Fibroblast of skin of abdomen (primary cell): ENCODE measurements around the gene TMPRSS11F. TPM values are rescaled to one million over a fixed set of nuclear protein-coding genes. Genes with fewer than 3 reads are reported as not detected.
"Not testable (repeated sequence)": the region's sequence is repeated elsewhere in the genome, so short reads cannot be mapped to it uniquely, and the experiment has no call there.

Experiments
- DNase-seq: peaks from one replicate; pipeline ENCODE4 v3.0.0-alpha.2; 2013
- polyA plus RNA-seq, 2 experiments: library from polyadenylated mRNA; unstranded; fragments of 120-200 nt; gene quantifications; one replicate each; pipeline ENCODE4 v1.2.1, GENCODE V29; 2013; ENCODE audit not compliant: insufficient read length in 2 of 2

TMPRSS11F gene
- not detected for polyA plus RNA-seq (2013, experiment 1 of 2; ENCODE audit: insufficient read length)
- not detected for polyA plus RNA-seq (2013, experiment 2 of 2; ENCODE audit: insufficient read length)

GRCh38 chr4:68129793-68130192, at the start of gene TMPRSS11F:
Gene TMPRSS11F, minus strand, starts transcription at chr4:68129869. Its CDS starts 49 bp downstream, at chr4:68129820.
- DNase-seq: no peak

- DNase-seq: no peak
These were observed 47.2 kb upstream of the TMPRSS11F start for GRCh38 chr4:68176904-68177303.

DNA sequence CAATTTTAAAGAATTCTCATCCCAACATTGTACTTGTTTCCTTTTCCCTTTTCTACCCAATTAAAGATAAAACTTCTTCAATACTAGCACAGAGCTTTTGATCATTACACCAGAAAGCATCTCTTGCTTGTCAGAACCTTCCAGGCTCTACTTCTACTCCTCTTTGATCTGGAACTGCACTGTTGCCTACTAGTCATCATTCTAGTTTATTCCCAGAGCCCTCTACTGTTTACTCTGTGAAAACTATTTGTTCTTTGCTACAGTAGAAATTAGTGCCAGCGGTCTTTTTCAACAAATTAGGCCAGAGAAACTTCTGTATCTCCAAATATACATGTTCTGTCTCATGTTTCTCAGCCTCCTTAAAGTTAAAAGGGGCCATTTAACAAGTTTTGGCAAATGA, 46.8 kb upstream of the TMPRSS11F start:
- DNase-seq: no peak

DNA sequence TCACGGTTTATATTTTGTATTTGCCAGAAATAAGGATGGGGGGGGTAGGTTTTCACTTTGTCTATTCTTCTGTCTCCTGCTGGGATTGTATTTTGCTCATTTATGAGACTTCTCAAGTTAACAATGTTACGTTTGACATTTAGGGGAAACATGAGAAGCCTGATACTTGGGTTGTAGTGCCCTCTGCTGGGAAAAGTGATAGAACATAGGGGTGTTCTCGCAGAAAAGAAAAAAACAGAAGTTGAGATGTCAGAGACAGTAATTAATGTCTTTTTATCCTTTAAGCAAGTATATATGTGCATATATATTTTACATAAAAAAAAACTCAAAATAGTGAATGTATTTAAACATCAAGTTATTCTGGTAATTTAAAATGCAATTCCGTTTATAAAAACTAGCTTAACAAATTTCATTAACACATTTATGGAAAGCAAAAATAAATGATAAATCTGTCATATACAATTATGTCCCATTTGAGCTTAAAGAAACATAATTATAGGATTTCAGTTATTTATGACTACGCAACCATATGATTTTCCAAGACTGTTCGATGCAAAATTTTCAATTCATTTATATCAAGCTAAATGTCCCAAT, 46.0 kb upstream of the TMPRSS11F start:
- DNase-seq: peak; percentile 47

GRCh38 chr4:68174389-68174788, 44.7 kb upstream of the TMPRSS11F start:
- not testable (repeated sequence) for DNase-seq

DNA sequence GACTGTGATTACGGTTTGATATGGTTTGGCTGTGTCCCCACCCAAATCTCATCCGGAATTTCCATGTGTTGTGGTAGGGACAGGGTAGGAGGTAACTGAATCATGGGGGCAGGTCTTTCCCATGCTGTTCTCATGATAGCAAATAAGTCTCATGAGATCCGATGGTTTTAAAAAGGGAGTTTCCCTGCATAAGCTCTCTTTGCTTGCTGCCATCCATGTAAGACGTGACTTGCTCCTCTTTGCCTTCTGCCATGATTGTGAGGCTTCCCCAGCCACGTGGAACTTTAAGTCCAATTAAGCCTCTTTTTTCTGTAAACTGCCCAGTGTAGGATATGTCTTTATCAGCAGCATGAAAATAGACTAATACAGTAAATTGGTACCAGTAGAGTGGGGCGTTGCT, 42.5 kb upstream of the TMPRSS11F start:
- not testable (repeated sequence) for DNase-seq

DNA sequence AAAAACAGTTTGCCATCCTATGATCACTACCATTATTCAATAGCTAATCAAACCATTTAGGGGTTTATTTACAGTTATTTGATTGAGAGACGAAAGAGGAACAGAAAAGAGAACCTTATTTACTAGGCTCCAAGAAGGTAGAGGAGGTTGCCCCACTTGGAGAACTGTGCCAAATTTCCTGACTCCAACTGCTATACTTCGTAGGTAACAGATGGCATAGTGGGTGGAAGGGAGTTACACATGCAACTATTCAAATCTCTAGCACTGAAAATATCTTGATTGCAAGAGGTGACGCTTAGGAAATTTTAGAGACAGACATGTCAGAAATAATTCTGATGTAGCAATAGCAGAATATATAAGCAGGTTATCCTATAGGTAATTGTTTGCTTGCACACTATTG, 38.0 kb upstream of the TMPRSS11F start:
- no peak for DNase-seq

DNA sequence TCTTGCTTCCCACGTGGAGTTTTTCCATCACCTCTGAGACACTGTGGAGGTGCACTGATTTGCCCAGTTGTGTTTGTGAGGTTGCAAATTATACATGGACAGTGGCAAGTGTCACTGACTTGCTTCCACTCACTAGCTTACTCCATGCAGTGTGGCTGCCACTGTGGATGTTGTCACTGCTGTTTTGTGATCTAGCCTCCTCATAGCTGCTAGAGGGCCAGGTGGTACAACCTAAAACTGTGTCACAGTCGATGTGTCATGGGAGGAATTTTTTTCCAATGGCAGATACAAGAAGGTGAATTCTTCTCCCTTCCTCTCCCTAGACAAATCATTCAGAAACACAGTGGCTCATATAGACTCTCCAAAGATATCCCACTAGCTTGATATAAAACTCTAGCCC, 37.5 kb upstream of the TMPRSS11F start:
- no peak for DNase-seq

DNA sequence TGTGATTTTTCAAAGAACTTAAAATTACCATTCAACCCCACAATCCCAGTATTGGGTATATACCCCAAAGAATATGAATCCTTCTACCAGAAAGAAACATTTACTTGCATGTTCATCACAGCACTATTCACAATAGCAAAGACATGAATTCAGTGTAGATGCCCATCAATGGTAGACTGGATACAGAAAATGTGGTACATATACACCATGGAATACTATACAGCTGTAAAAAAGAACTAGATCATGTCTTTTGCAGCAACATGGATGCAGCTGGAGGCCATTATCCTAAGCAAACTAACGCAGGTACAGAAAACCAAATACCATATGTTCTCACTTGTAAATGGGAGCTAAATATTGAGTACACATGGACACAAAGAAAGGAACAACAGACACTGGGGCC, 34.1 kb upstream of the TMPRSS11F start:
- no peak for DNase-seq

DNA sequence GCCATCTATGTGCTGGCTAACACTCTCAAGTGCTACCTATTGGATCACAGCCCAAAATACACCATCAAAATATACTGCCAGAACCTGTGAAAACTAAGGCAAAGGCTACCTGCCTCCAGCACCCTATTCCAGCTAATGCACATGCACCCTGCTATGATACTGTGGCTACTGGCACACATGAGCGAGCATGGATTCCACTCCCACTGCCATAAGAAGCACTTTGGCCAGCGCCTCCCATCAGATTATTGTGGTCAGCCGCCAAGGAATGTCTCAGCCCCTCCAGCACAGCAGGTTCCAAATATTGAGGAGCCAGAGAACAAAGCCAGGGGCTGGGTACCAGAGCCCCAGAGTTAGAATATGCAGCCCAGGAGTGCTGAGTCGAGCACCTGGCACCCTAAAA, 32.5 kb upstream of the TMPRSS11F start:
- DNase-seq: no peak

DNA sequence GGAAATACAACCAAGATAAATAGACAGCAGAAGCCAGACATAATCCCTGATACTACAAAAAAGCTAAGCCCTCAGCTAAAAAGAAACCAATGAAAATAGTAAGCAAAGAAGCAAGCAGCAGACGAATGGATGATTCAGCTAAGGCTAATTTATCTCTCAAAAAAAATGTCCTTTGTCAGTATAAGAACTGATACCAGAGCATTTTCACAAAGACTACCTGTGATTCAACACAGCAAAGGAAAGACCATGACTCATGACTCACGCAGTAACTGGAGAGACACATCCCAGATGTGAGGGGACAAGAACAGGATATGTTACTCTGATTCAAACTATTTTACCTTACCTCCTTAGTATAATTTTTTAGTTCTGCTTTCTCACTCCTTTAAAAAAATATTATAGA, 22.7 kb upstream of the TMPRSS11F start:
- DNase-seq: no peak

- DNase-seq: no peak
These were observed 19.4 kb upstream of the TMPRSS11F start for GRCh38 chr4:68148800-68149685.

GRCh38 chr4:68147079-68147478, 17.4 kb upstream of the TMPRSS11F start:
- no peak for DNase-seq

DNA sequence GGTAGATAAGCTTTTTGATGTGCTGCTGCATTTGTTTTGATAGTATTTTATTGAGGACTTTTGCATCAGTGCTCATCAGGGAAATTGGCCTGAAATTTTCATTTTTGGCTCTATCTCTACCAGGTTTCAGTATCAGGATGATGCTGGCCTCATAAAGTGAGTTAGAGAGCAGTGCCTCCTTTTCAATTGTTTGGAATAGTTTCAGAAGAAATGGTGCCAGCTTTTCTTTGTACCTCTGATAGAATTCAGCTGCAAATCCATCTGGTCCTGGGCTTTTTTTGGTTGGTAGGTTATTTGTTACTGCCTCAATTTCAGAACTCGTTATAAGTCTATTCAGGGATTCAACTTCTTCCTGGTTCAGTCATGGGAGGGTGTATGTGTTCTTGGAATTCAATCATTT, 15.6 kb upstream of the TMPRSS11F start:
- DNase-seq: no peak

DNA sequence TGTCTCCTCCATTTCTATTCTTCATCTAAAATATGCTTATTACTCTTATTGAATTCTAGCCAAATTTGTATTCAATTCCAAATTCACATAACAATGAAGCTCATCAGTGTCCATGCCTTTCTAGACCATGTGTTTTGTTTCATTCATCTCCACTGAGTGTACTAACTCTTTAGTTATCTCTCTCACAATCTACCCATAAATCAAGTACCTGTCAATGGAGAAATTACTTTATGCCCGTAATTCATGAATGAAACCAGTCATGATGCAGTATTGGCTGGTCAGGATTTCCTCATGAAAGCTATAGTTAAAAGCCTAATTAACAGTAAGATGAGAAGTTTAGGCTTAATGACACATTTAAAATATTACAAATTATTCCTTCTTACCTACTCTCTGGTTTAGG, 12.2 kb upstream of the TMPRSS11F start:
- DNase-seq: no peak

DNA sequence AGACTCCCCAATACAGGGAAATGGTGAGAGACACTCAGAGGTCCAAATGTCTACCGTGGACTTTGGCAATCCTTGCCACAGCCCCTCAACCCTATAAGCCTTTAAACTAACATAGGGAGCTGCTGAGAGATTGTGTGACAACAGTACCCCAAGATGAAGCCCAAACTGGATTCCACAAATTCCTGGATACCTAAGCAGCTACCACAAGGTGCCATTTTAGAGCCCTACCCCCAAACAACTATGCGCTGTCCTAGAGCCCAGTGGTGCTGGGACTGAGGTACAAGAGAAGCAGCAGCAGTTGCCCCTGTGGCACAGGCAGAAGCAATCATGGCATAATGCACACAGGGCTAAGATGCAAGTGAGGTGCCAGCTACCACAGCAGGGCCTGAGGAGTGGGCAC, 2.7 kb upstream of the TMPRSS11F start:
- DNase-seq: no peak

GRCh38 chr4:68124262-68124661, 5.4 kb downstream of the TMPRSS11F start:
- DNase-seq: no peak

GRCh38 chr4:68123525-68123924, 6.1 kb downstream of the TMPRSS11F start:
- DNase-seq: no peak

DNA sequence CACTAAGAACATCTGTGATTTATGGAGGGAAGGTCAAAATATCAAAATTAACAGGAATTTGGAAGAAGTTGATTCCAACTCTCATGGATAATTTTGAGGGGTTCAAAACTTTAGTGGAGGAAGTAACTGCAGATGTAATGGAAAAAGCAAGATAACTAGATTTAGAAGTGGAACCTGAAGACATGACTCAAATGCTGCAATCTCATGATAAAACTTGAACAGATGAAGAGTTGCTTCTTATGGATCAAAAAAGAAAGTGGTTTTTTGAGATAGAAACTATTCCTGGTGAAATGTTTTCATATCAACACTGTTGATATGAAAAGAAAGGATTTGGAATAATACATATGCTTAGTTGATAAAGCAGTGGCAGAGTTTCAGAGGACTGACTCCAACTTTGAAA, 9.7 kb downstream of the TMPRSS11F start:
- DNase-seq: no peak

- no peak for DNase-seq
These were observed 19.2 kb downstream of the TMPRSS11F start for GRCh38 chr4:68110441-68110840.

- no peak for DNase-seq
These were observed 19.8 kb downstream of the TMPRSS11F start for GRCh38 chr4:68109868-68110267.

- no peak for DNase-seq
These were observed 46.9 kb downstream of the TMPRSS11F start for GRCh38 chr4:68082758-68083157.

DNA sequence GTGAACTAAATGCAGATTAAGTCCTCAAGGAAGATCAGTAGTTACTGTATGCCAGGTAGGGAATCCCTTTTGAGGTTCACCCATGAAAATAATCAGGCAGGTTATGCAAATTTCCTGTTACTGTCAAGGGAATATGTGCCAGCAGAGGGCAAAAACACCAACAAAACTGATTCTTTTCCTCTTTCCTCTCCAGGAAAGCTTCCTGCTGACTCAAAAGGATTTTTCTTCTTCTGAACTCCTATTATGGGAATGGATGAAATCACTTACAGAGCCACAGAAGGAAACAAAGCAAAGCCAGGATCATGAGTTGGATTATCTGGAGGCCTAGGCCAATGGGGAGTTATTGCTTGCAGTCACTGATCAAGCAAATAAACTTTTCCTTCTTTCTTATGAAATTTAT, 49.7 kb downstream of the TMPRSS11F start:
- DNase-seq: no peak

GRCh38 chr4:68077737-68078136, 51.9 kb downstream of the TMPRSS11F start:
- no peak for DNase-seq
